GM23338 (cell line): Measurements from ENCODE around the gene PDE3A.

ENCODE experiments used
- CREB1 ChIP-seq: fragments of 250-450 bp; sonication (Bioruptor Pico); IDR thresholded peaks from 2 replicates; pipeline ENCODE4 v1.5.0; 2020; ENCODE audit warnings: low read depth, mild to moderate bottlenecking, moderate library complexity
- ETS1 ChIP-seq: IDR thresholded peaks from 2 replicates; pipeline ENCODE4 v1.6.1; 2016; ENCODE audit warnings: antibody characterized with exemption
- EZH2 ChIP-seq: fragments of 200-600 bp; sonication (generic); IDR thresholded peaks from one replicate; pipeline ENCODE4 v1.8.0; 2017; ENCODE audit warnings: antibody characterized with exemption, mild to moderate bottlenecking, low read depth; ENCODE audit not compliant: unreplicated experiment
- EZH2phosphoT487 ChIP-seq: fragments of 200-600 bp; sonication (generic); IDR thresholded peaks from one replicate; pipeline ENCODE4 v1.8.1; 2018; ENCODE audit warnings: antibody characterized with exemption; ENCODE audit not compliant: unreplicated experiment
- JUNB ChIP-seq: IDR thresholded peaks from one replicate; pipeline ENCODE4 v1.6.1; 2016; ENCODE audit warnings: antibody characterized with exemption; ENCODE audit not compliant: unreplicated experiment
- NANOG ChIP-seq: IDR thresholded peaks from 2 replicates; pipeline ENCODE4 v1.6.1; 2016; ENCODE audit warnings: antibody characterized with exemption, borderline replicate concordance
- POLR2AphosphoS5 ChIP-seq: IDR thresholded peaks from 2 replicates; pipeline ENCODE4 v1.6.1; 2016; ENCODE audit warnings: antibody characterized with exemption, low read depth
- ZNF114 ChIP-seq: fragments of 250-450 bp; sonication (Bioruptor Pico); IDR thresholded peaks from 2 replicates; pipeline ENCODE4 v1.5.0; 2020; ENCODE audit warnings: mild to moderate bottlenecking, moderate library complexity
- ZNF331 ChIP-seq: fragments of 250-450 bp; sonication (Bioruptor Pico); IDR thresholded peaks from 2 replicates; pipeline ENCODE4 v1.5.0; 2020; ENCODE audit warnings: low read depth, mild to moderate bottlenecking, moderate library complexity
- TF ChIP-seq, protein P1 (sequence below), 2 experiments: fragments of 200-600 bp in 1 of 2; sonication (generic) in 1 of 2; conservative IDR thresholded peaks; 2 replicates each; pipeline versions ENCODE4 v1.5.1 to v1.6.1; 2016 to 2017; ENCODE audit warnings: antibody characterized with exemption in 2 of 2, low read depth in 2 of 2, mild to moderate bottlenecking in 2 of 2, moderate library complexity in 1 of 2
- TF ChIP-seq, protein P2 (sequence below): IDR thresholded peaks from one replicate; pipeline ENCODE4 v1.6.1; 2018; ENCODE audit warnings: antibody characterized with exemption; ENCODE audit not compliant: unreplicated experiment
- TF ChIP-seq, protein P3 (sequence below): fragments of 250-450 bp; sonication (Bioruptor Pico); IDR thresholded peaks from 2 replicates; pipeline ENCODE4 v1.5.0; 2020; ENCODE audit warnings: mild to moderate bottlenecking, moderate library complexity

GRCh38 chr12:20592556-20592955, 224.2 kb downstream of the PDE3A start:
- TF ChIP-seq, protein P1, sequence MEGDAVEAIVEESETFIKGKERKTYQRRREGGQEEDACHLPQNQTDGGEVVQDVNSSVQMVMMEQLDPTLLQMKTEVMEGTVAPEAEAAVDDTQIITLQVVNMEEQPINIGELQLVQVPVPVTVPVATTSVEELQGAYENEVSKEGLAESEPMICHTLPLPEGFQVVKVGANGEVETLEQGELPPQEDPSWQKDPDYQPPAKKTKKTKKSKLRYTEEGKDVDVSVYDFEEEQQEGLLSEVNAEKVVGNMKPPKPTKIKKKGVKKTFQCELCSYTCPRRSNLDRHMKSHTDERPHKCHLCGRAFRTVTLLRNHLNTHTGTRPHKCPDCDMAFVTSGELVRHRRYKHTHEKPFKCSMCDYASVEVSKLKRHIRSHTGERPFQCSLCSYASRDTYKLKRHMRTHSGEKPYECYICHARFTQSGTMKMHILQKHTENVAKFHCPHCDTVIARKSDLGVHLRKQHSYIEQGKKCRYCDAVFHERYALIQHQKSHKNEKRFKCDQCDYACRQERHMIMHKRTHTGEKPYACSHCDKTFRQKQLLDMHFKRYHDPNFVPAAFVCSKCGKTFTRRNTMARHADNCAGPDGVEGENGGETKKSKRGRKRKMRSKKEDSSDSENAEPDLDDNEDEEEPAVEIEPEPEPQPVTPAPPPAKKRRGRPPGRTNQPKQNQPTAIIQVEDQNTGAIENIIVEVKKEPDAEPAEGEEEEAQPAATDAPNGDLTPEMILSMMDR (conservative IDR thresholded peaks at IDR 0.05; ENCODE audit: low read depth in 2 of 2), result no peak
- TF ChIP-seq, protein P2, sequence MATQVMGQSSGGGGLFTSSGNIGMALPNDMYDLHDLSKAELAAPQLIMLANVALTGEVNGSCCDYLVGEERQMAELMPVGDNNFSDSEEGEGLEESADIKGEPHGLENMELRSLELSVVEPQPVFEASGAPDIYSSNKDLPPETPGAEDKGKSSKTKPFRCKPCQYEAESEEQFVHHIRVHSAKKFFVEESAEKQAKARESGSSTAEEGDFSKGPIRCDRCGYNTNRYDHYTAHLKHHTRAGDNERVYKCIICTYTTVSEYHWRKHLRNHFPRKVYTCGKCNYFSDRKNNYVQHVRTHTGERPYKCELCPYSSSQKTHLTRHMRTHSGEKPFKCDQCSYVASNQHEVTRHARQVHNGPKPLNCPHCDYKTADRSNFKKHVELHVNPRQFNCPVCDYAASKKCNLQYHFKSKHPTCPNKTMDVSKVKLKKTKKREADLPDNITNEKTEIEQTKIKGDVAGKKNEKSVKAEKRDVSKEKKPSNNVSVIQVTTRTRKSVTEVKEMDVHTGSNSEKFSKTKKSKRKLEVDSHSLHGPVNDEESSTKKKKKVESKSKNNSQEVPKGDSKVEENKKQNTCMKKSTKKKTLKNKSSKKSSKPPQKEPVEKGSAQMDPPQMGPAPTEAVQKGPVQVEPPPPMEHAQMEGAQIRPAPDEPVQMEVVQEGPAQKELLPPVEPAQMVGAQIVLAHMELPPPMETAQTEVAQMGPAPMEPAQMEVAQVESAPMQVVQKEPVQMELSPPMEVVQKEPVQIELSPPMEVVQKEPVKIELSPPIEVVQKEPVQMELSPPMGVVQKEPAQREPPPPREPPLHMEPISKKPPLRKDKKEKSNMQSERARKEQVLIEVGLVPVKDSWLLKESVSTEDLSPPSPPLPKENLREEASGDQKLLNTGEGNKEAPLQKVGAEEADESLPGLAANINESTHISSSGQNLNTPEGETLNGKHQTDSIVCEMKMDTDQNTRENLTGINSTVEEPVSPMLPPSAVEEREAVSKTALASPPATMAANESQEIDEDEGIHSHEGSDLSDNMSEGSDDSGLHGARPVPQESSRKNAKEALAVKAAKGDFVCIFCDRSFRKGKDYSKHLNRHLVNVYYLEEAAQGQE, result no peak
- TF ChIP-seq EZH2 (no peak), POLR2AphosphoS5 (no peak), JUNB (no peak), CREB1 (CRISPR knock-in tag) (no peak), EZH2phosphoT487 (no peak), ZNF114 (CRISPR knock-in tag) (no peak), ETS1 (no peak), ZNF331 (CRISPR knock-in tag) (no peak), NANOG (no peak)
- TF ChIP-seq, protein P3, sequence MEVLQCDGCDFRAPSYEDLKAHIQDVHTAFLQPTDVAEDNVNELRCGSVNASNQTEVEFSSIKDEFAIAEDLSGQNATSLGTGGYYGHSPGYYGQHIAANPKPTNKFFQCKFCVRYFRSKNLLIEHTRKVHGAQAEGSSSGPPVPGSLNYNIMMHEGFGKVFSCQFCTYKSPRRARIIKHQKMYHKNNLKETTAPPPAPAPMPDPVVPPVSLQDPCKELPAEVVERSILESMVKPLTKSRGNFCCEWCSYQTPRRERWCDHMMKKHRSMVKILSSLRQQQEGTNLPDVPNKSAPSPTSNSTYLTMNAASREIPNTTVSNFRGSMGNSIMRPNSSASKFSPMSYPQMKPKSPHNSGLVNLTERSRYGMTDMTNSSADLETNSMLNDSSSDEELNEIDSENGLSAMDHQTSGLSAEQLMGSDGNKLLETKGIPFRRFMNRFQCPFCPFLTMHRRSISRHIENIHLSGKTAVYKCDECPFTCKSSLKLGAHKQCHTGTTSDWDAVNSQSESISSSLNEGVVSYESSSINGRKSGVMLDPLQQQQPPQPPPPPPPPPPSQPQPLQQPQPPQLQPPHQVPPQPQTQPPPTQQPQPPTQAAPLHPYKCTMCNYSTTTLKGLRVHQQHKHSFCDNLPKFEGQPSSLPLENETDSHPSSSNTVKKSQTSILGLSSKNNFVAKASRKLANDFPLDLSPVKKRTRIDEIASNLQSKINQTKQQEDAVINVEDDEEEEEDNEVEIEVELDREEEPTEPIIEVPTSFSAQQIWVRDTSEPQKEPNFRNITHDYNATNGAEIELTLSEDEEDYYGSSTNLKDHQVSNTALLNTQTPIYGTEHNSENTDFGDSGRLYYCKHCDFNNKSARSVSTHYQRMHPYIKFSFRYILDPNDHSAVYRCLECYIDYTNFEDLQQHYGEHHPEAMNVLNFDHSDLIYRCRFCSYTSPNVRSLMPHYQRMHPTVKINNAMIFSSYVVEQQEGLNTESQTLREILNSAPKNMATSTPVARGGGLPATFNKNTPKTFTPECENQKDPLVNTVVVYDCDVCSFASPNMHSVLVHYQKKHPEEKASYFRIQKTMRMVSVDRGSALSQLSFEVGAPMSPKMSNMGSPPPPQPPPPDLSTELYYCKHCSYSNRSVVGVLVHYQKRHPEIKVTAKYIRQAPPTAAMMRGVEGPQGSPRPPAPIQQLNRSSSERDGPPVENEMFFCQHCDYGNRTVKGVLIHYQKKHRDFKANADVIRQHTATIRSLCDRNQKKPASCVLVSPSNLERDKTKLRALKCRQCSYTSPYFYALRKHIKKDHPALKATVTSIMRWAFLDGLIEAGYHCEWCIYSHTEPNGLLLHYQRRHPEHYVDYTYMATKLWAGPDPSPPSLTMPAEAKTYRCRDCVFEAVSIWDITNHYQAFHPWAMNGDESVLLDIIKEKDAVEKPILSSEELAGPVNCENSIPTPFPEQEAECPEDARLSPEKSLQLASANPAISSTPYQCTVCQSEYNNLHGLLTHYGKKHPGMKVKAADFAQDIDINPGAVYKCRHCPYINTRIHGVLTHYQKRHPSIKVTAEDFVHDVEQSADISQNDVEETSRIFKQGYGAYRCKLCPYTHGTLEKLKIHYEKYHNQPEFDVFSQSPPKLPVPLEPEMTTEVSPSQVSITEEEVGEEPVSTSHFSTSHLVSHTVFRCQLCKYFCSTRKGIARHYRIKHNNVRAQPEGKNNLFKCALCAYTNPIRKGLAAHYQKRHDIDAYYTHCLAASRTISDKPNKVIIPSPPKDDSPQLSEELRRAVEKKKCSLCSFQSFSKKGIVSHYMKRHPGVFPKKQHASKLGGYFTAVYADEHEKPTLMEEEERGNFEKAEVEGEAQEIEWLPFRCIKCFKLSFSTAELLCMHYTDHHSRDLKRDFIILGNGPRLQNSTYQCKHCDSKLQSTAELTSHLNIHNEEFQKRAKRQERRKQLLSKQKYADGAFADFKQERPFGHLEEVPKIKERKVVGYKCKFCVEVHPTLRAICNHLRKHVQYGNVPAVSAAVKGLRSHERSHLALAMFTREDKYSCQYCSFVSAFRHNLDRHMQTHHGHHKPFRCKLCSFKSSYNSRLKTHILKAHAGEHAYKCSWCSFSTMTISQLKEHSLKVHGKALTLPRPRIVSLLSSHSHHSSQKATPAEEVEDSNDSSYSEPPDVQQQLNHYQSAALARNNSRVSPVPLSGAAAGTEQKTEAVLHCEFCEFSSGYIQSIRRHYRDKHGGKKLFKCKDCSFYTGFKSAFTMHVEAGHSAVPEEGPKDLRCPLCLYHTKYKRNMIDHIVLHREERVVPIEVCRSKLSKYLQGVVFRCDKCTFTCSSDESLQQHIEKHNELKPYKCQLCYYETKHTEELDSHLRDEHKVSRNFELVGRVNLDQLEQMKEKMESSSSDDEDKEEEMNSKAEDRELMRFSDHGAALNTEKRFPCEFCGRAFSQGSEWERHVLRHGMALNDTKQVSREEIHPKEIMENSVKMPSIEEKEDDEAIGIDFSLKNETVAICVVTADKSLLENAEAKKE (CRISPR knock-in tag), result no peak
